ENCODE results near the gene MFSD6L.

The MFSD6L gene

GRCh38 chr17:8791248-8791909, 7.8 kb downstream of the MFSD6L start:
- no peak for DNase-seq

- no peak for DNase-seq
These were observed 9.4 kb downstream of the MFSD6L start for GRCh38 chr17:8789743-8790142.

- no peak for DNase-seq
These were observed 10.2 kb downstream of the MFSD6L start for GRCh38 chr17:8788998-8789397.

- DNase-seq = peak; percentile 63
These were observed 13.4 kb downstream of the MFSD6L start for GRCh38 chr17:8785547-8786413.

- DNase-seq = no peak
These were observed 17.0 kb downstream of the MFSD6L start for GRCh38 chr17:8782176-8782575.

GRCh38 chr17:8781776-8782175, 17.4 kb downstream of the MFSD6L start:
- DNase-seq = no peak

GRCh38 chr17:8776881-8777280, 22.3 kb downstream of the MFSD6L start:
- no peak for DNase-seq

GRCh38 chr17:8776248-8776647, 22.9 kb downstream of the MFSD6L start:
- DNase-seq = no peak

- no peak for DNase-seq
These were observed 32.4 kb downstream of the MFSD6L start for GRCh38 chr17:8766731-8767130.

GRCh38 chr17:8762012-8762411, 37.2 kb downstream of the MFSD6L start:
- no peak for DNase-seq

GRCh38 chr17:8758137-8758596, 41.0 kb downstream of the MFSD6L start, which contains the start of gene SPDYE4:
Gene SPDYE4 (minus strand): TSS chr17:8758546. CDS start chr17:8758382, 164 bp downstream.
- DNase-seq = no peak

- DNase-seq = no peak
These were observed 42.0 kb downstream of the MFSD6L start for GRCh38 chr17:8757189-8757588.

GRCh38 chr17:8755590-8756255, 43.4 kb downstream of the MFSD6L start:
- DNase-seq = no peak

GRCh38 chr17:8754890-8755289, 44.3 kb downstream of the MFSD6L start:
- DNase-seq = no peak

GRCh38 chr17:8753976-8754440, 45.2 kb downstream of the MFSD6L start:
- no peak for DNase-seq

- no peak for DNase-seq
These were observed 45.8 kb downstream of the MFSD6L start for GRCh38 chr17:8753136-8753975.

- no peak for DNase-seq
These were observed 49.5 kb downstream of the MFSD6L start for GRCh38 chr17:8749616-8750015.

GRCh38 chr17:8747742-8748141, 51.4 kb downstream of the MFSD6L start:
- no peak for DNase-seq

Data from activated gamma-delta T cell treated with Interleukin-2 at 50 U/mL for 16 hours (primary cell).